ENCODE measurements around the gene RAB21. TPM values are rescaled to one million over a fixed set of nuclear protein-coding genes. Genes with fewer than 3 reads are reported as not detected.

Gene RAB21
- total RNA-seq, 1 donor, result 12.7 TPM

GRCh38 chr12:71763677-71764379 is 9.2 kb downstream of the RAB21 start:
- peaks cover 99% of the 10 kb centered on the region for H3K79me2 ChIP-seq (ENCODE audit: insufficient read depth, low read length)
- DNase-seq (ENCODE audit: insufficient read length, low spot score, missing footprints), result peak; percentile 45
- peaks cover 46% of the 10 kb centered on the region for H4K20me1 ChIP-seq (ENCODE audit: insufficient read depth, low read length)
- H3K36me3 ChIP-seq (ENCODE audit: insufficient read depth, low read length), result peaks cover 17% of the 10 kb centered on the region
- no peak overlapping the region for H2AFZ ChIP-seq (ENCODE audit: low read length)
- H3K27ac ChIP-seq (ENCODE audit: low read depth, low read length), result peak overlapping the region; percentile 67
- no peaks in the 10 kb centered on the region for H3K4me1 ChIP-seq (ENCODE audit: insufficient read depth, low read length)
- no peak for TF ChIP-seq CTCF (IDR thresholded peaks at IDR 0.05; ENCODE audit: extremely low read depth, low read depth, low read length)
- peaks cover 8% of the 10 kb centered on the region for H3K9me3 ChIP-seq (ENCODE audit: low read depth, low read length)
- H3K27me3 ChIP-seq (ENCODE audit: insufficient read depth, low read length), result no peaks in the 10 kb centered on the region
- H3K4me2 ChIP-seq (ENCODE audit: insufficient read depth, low read length), result peak overlapping the region; percentile 41
- no peak overlapping the region for H3K4me3 ChIP-seq (ENCODE audit: insufficient read depth, low read length)

GRCh38 chr12:71764587-71765321 is 10.1 kb downstream of the RAB21 start:
- no peaks in the 10 kb centered on the region for H3K4me1 ChIP-seq (ENCODE audit: insufficient read depth, low read length)
- no peak overlapping the region for H3K4me2 ChIP-seq (ENCODE audit: insufficient read depth, low read length)
- peaks cover 8% of the 10 kb centered on the region for H3K36me3 ChIP-seq (ENCODE audit: insufficient read depth, low read length)
- no peak overlapping the region for H3K4me3 ChIP-seq (ENCODE audit: insufficient read depth, low read length)
- H2AFZ ChIP-seq (ENCODE audit: low read length), result no peak overlapping the region
- no peaks in the 10 kb centered on the region for H3K27me3 ChIP-seq (ENCODE audit: insufficient read depth, low read length)
- H3K9me3 ChIP-seq (ENCODE audit: low read depth, low read length), result peaks cover 4% of the 10 kb centered on the region
- peak overlapping the region; percentile 67 for H3K27ac ChIP-seq (ENCODE audit: low read depth, low read length)
- H3K79me2 ChIP-seq (ENCODE audit: insufficient read depth, low read length), result peaks cover 97% of the 10 kb centered on the region
- H4K20me1 ChIP-seq (ENCODE audit: insufficient read depth, low read length), result peaks cover 50% of the 10 kb centered on the region
- no peak for TF ChIP-seq CTCF (IDR thresholded peaks at IDR 0.05; ENCODE audit: extremely low read depth, low read depth, low read length)
- no peak for DNase-seq (ENCODE audit: insufficient read length, low spot score, missing footprints)

- H2AFZ ChIP-seq (ENCODE audit: low read length), result no peak overlapping the region
- H3K4me3 ChIP-seq (ENCODE audit: insufficient read depth, low read length), result no peak overlapping the region
- no peak for DNase-seq (ENCODE audit: insufficient read length, low spot score, missing footprints)
- no peak for TF ChIP-seq CTCF (IDR thresholded peaks at IDR 0.05; ENCODE audit: extremely low read depth, low read depth, low read length)
- H3K79me2 ChIP-seq (ENCODE audit: insufficient read depth, low read length), result peaks cover 90% of the 10 kb centered on the region
- H3K9me3 ChIP-seq (ENCODE audit: low read depth, low read length), result no peaks in the 10 kb centered on the region
- no peak overlapping the region for H3K4me2 ChIP-seq (ENCODE audit: insufficient read depth, low read length)
- H3K4me1 ChIP-seq (ENCODE audit: insufficient read depth, low read length), result no peaks in the 10 kb centered on the region
- H3K36me3 ChIP-seq (ENCODE audit: insufficient read depth, low read length), result no peaks in the 10 kb centered on the region
- H3K27me3 ChIP-seq (ENCODE audit: insufficient read depth, low read length), result no peaks in the 10 kb centered on the region
- H3K27ac ChIP-seq (ENCODE audit: low read depth, low read length), result no peak overlapping the region
- peaks cover 48% of the 10 kb centered on the region for H4K20me1 ChIP-seq (ENCODE audit: insufficient read depth, low read length)
Observed at GRCh38 chr12:71766202-71766601, 11.5 kb downstream of the RAB21 start.

- H3K27me3 ChIP-seq (ENCODE audit: insufficient read depth, low read length), result no peaks in the 10 kb centered on the region
- H2AFZ ChIP-seq (ENCODE audit: low read length), result no peak overlapping the region
- TF ChIP-seq CTCF (IDR thresholded peaks at IDR 0.05; ENCODE audit: extremely low read depth, low read depth, low read length), result no peak
- no peak for DNase-seq (ENCODE audit: insufficient read length, low spot score, missing footprints)
- no peaks in the 10 kb centered on the region for H3K9me3 ChIP-seq (ENCODE audit: low read depth, low read length)
- H3K27ac ChIP-seq (ENCODE audit: low read depth, low read length), result no peak overlapping the region
- no peak overlapping the region for H3K4me3 ChIP-seq (ENCODE audit: insufficient read depth, low read length)
- H3K36me3 ChIP-seq (ENCODE audit: insufficient read depth, low read length), result peaks cover 5% of the 10 kb centered on the region
- peaks cover 86% of the 10 kb centered on the region for H3K79me2 ChIP-seq (ENCODE audit: insufficient read depth, low read length)
- peaks cover 48% of the 10 kb centered on the region for H4K20me1 ChIP-seq (ENCODE audit: insufficient read depth, low read length)
- no peak overlapping the region for H3K4me2 ChIP-seq (ENCODE audit: insufficient read depth, low read length)
- no peaks in the 10 kb centered on the region for H3K4me1 ChIP-seq (ENCODE audit: insufficient read depth, low read length)
Observed at GRCh38 chr12:71767183-71767582, 12.5 kb downstream of the RAB21 start.
